HEK293T (cell line): ENCODE data around the gene CLIP1.

Experiments
- ELF4 ChIP-seq: fragments of 450-650 bp; IDR thresholded peaks from 2 replicates; pipeline ENCODE4 v1.6.1; 2017; ENCODE audit warnings: antibody characterized with exemption
- FOXA1 ChIP-seq: fragments of 450-650 bp; IDR thresholded peaks from 2 replicates; pipeline ENCODE4 v1.6.1; 2016; ENCODE audit warnings: mild to moderate bottlenecking
- FOXM1 ChIP-seq: fragments of 450-650 bp; IDR thresholded peaks from 2 replicates; pipeline ENCODE4 v1.6.1; 2017; ENCODE audit warnings: mild to moderate bottlenecking, borderline replicate concordance
- SP1 ChIP-seq: fragments of 450-650 bp; IDR thresholded peaks from 2 replicates; pipeline ENCODE4 v1.6.1; 2017
- SUZ12 ChIP-seq: fragments of 450-650 bp; IDR thresholded peaks from 2 replicates; pipeline ENCODE4 v1.6.1; 2016; ENCODE audit warnings: mild to moderate bottlenecking
- TARDBP ChIP-seq: fragments of 450-650 bp; IDR thresholded peaks from 2 replicates; pipeline ENCODE4 v1.6.1; 2016
- ZNF384 ChIP-seq: fragments of 450-650 bp; IDR thresholded peaks from 2 replicates; pipeline ENCODE4 v1.6.1; 2016

DNA sequence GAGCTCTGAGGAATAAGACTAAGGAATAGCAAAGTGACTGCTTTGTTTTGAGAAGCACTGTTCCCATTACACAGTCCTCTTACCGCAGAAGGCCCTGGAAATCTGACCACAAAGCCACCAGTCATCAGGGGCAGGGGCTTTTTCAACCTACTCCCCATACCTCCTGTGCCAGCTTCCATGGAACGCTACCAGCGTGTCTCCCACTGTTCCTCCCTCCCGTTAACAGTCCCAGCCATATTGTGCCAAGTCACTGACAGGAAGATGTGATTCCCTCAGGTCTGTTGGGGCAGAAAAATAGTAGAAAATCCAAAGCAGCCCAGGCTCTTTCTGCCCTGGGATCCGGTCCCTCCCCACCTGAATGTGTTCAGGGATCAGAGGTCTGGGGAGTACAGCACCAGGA lies 109.5 kb downstream of the CLIP1 start:
- TF ChIP-seq SUZ12 (no peak), TARDBP (no peak), FOXM1 (no peak), SP1 (no peak), ELF4 (no peak), ZNF384 (no peak), FOXA1 (no peak)
